HEK293 (cell line): ENCODE data around the gene MSANTD2.

Source experiments
- HOXA7 ChIP-seq: sonication (generic); formaldehyde crosslinking; IDR thresholded peaks from 2 replicates; pipeline ENCODE4 v1.8.1; 2022; ENCODE audit warnings: missing genetic modification reagents, borderline replicate concordance
- PRDM2 ChIP-seq: fragments of 450-650 bp; formaldehyde crosslinking; IDR thresholded peaks from 2 replicates; pipeline ENCODE4 v1.5.1; 2016; ENCODE audit warnings: missing biosample characterization, missing genetic modification characterization, borderline replicate concordance
- REST ChIP-seq: fragments of 450-650 bp; formaldehyde crosslinking; IDR thresholded peaks from 2 replicates; pipeline ENCODE4 v1.5.1; 2016; ENCODE audit warnings: missing biosample characterization, missing genetic modification characterization
- TCF7L2 ChIP-seq: IDR thresholded peaks from 2 replicates; pipeline ENCODE4 v1.6.1; 2011; ENCODE audit warnings: low read depth, mild to moderate bottlenecking, inconsistent platforms, low read length, moderate library complexity, borderline replicate concordance
- ZNF157 ChIP-seq: fragments of 450-650 bp; formaldehyde crosslinking; IDR thresholded peaks from 2 replicates; pipeline ENCODE4 v1.5.1; 2016; ENCODE audit warnings: missing biosample characterization, missing genetic modification characterization
- ZNF174 ChIP-seq: fragments of 450-650 bp; formaldehyde crosslinking; IDR thresholded peaks from 2 replicates; pipeline ENCODE4 v1.5.0; 2017; ENCODE audit warnings: missing biosample characterization, mild to moderate bottlenecking, missing genetic modification characterization
- ZNF747 ChIP-seq: fragments of 450-650 bp; formaldehyde crosslinking; IDR thresholded peaks from 2 replicates; pipeline ENCODE4 v1.5.1; 2016; ENCODE audit warnings: missing biosample characterization, missing genetic modification characterization
- ZNF776 ChIP-seq: fragments of 450-650 bp; formaldehyde crosslinking; IDR thresholded peaks from 2 replicates; pipeline ENCODE4 v1.5.0; 2017; ENCODE audit warnings: missing biosample characterization, missing genetic modification characterization, borderline replicate concordance
- ZNF777 ChIP-seq: fragments of 450-650 bp; formaldehyde crosslinking; IDR thresholded peaks from 2 replicates; pipeline ENCODE4 v1.5.1; 2017; ENCODE audit warnings: missing biosample characterization, missing genetic modification characterization, borderline replicate concordance
- ZNF843 ChIP-seq: fragments of 450-650 bp; formaldehyde crosslinking; IDR thresholded peaks from 2 replicates; pipeline ENCODE4 v1.5.1; 2016; ENCODE audit warnings: missing biosample characterization, missing genetic modification characterization
- TF ChIP-seq, protein P1 (sequence below): fragments of 450-650 bp; formaldehyde crosslinking; IDR thresholded peaks from 2 replicates; pipeline ENCODE4 v1.5.1; 2016; ENCODE audit warnings: missing biosample characterization, missing genetic modification characterization

DNA sequence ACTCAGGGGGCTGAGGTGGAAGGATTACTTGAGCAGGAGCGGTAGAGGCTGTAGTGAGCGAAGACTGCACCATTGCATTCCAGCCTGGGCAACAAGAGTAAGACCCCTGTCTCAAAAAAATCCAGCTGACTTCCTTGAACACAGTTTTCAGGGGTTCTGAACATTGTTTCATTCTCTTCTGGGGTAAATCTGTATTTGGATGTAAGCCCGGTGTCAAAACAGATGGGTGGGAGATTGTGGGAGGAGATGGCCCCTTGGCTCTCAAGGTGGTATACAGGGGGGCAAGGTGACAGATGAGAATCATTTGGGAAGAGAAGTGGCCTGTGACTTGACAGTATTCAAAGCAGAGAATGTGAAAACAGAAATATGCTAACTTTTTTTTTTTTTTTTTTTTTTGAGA is 42.9 kb downstream of the MSANTD2 start:
- TF ChIP-seq ZNF174 (tag by site-specific recombination) (no peak), PRDM2 (tag by site-specific recombination) (no peak), ZNF157 (no peak), ZNF777 (tag by site-specific recombination) (no peak), ZNF776 (no peak), ZNF747 (tag by site-specific recombination) (no peak), TCF7L2 (no peak), REST (no peak), ZNF843 (tag by site-specific recombination) (no peak), HOXA7 (CRISPR knock-in tag) (no peak)
- TF ChIP-seq, protein P1, sequence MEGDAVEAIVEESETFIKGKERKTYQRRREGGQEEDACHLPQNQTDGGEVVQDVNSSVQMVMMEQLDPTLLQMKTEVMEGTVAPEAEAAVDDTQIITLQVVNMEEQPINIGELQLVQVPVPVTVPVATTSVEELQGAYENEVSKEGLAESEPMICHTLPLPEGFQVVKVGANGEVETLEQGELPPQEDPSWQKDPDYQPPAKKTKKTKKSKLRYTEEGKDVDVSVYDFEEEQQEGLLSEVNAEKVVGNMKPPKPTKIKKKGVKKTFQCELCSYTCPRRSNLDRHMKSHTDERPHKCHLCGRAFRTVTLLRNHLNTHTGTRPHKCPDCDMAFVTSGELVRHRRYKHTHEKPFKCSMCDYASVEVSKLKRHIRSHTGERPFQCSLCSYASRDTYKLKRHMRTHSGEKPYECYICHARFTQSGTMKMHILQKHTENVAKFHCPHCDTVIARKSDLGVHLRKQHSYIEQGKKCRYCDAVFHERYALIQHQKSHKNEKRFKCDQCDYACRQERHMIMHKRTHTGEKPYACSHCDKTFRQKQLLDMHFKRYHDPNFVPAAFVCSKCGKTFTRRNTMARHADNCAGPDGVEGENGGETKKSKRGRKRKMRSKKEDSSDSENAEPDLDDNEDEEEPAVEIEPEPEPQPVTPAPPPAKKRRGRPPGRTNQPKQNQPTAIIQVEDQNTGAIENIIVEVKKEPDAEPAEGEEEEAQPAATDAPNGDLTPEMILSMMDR: no peak
